ENCODE measurements around the gene ESPL1.

- TF ChIP-seq ATF2 (IDR thresholded peaks at IDR 0.05; ENCODE audit: low read length) (no peak), CTCF (IDR thresholded peaks at IDR 0.05; ENCODE audit: control extremely low read depth in 1 of 3, insufficient read depth in 1 of 3, low read depth in 1 of 3, low read length in 3 of 3) (no peak), CREB1 (IDR thresholded peaks at IDR 0.05) (no peak), EZH2 (IDR thresholded peaks at IDR 0.05; ENCODE audit: low read depth, low read length, severe bottlenecking) (no peak), CEBPB (IDR thresholded peaks at IDR 0.05; ENCODE audit: low read depth, low read length) (no peak), TCF12 (IDR thresholded peaks at IDR 0.05; ENCODE audit: low read depth, low read length) (no peak), POLR2A (IDR thresholded peaks at IDR 0.05; ENCODE audit: control extremely low read depth in 1 of 2, low read depth in 2 of 2, low read length in 2 of 2) (no peak), USF2 (IDR thresholded peaks at IDR 0.05; ENCODE audit: low read length) (no peak), SRF (IDR thresholded peaks at IDR 0.05; ENCODE audit: low read depth, low read length) (no peak), BCL11A (IDR thresholded peaks at IDR 0.05; ENCODE audit: low read depth in 2 of 2, low read length in 2 of 2) (no peak), MAFK (IDR thresholded peaks at IDR 0.05; ENCODE audit: low read depth, low read length) (no peak)
Measured at GRCh38 chr12:53222170-53222721, 45.9 kb upstream of the ESPL1 start.
